Endothelial cell of umbilical vein (primary cell): ENCODE data around the gene FSTL3. TPM values are rescaled to one million over a fixed set of nuclear protein-coding genes. Genes with fewer than 3 reads are reported as not detected.

Experiments
- BruUV-seq: library from RNA; stranded (reverse); fragments of 400-500 nt; replicated peaks from 2 replicates; lab custom pipeline; 2021; lab: Mats Ljungman, UMichigan
- CTCF ChIA-PET: fragments of 300-600, 350-600 bp; sonication (Branson Sonifier 250); formaldehyde crosslinking; loops from one replicate; lab custom pipeline; 2021; ENCODE audit warnings: antibody characterized with exemption, inconsistent platforms; lab: Charles Lee
- POLR2A ChIA-PET: fragments of 300-600, 350-600 bp; sonication (Branson Sonifier 250); formaldehyde crosslinking; loops from one replicate; lab custom pipeline; 2021; ENCODE audit warnings: antibody characterized with exemption, inconsistent platforms; lab: Charles Lee
- DNase-seq: peaks from one replicate; pipeline ENCODE4 v3.0.0-alpha.2; 2011; ENCODE audit warnings: low read depth, low spot score
- FAIRE-seq: peaks from 2 replicates; lab custom pipeline; 2011; peaks lifted over from hg19 to GRCh38; lab: Jason Lieb, UNC
- H2AFZ ChIP-seq: 2 replicates; pipeline ENCODE4 v1.6.0; 2012; ENCODE audit warnings: low read depth, low read length, control low read depth, inconsistent platforms
- H3K27ac ChIP-seq: 2 replicates; pipeline ENCODE4 v1.5.1; 2011; ENCODE audit warnings: low read depth, mild to moderate bottlenecking, control low read depth, low read length, moderate library complexity; ENCODE audit not compliant: insufficient read depth
- H3K27me3 ChIP-seq, 2 experiments: 2 replicates each; pipeline versions ENCODE4 v1.6.0 to v1.6.1; 2011; ENCODE audit warnings: low read length in 2 of 2, mixed read lengths in 1 of 2; ENCODE audit not compliant: control insufficient read depth in 2 of 2, insufficient read depth in 2 of 2
- H3K36me3 ChIP-seq, 2 experiments: 2 replicates in 1 of 2; 3 replicates in 1 of 2; pipeline ENCODE4 v1.5.1; 2011; ENCODE audit warnings: low read length in 2 of 2, mild to moderate bottlenecking in 1 of 2, moderate library complexity in 1 of 2; ENCODE audit not compliant: control insufficient read depth in 2 of 2, insufficient read depth in 2 of 2; ENCODE audit errors: extremely low read depth in 1 of 2
- H3K4me1 ChIP-seq: 3 replicates; pipeline ENCODE4 v1.5.1; 2011; ENCODE audit warnings: mild to moderate bottlenecking, low read length; ENCODE audit not compliant: control insufficient read depth, insufficient read depth; ENCODE audit errors: extremely low read depth
- H3K4me2 ChIP-seq: 2 replicates; pipeline ENCODE4 v1.6.1; 2011; ENCODE audit warnings: low read length, control low read depth, mixed read lengths; ENCODE audit not compliant: insufficient read depth
- H3K4me3 ChIP-seq, 3 experiments: fragments of 200-600 bp in 1 of 3; sonication (generic), shearing (Covaris generic) in 1 of 3; replicated peaks in 1 of 3; 2 replicates each; pipeline ENCODE4 v1.5.1; 2011 to 2016; ENCODE audit warnings: control low read depth in 3 of 3, low read length in 3 of 3, mild to moderate bottlenecking in 2 of 3, inconsistent platforms in 1 of 3, low read depth in 1 of 3, moderate library complexity in 1 of 3; ENCODE audit not compliant: insufficient read depth in 1 of 3
- H3K79me2 ChIP-seq: 2 replicates; pipeline ENCODE4 v1.6.0; 2012; ENCODE audit warnings: low read length, inconsistent platforms; ENCODE audit not compliant: control insufficient read depth, insufficient read depth
- H3K9ac ChIP-seq: replicated peaks from 2 replicates; pipeline ENCODE3; 2011; ENCODE audit warnings: low read length, control low read depth; ENCODE audit not compliant: insufficient read depth; ENCODE audit errors: extremely low read depth
- H3K9me1 ChIP-seq: replicated peaks from 3 replicates; pipeline ENCODE4 v1.6.0; 2011; ENCODE audit warnings: mild to moderate bottlenecking, low read length; ENCODE audit not compliant: control insufficient read depth, insufficient read depth; ENCODE audit errors: extremely low read depth
- H3K9me3 ChIP-seq: replicated peaks from 2 replicates; pipeline ENCODE4 v1.5.1; 2012; ENCODE audit warnings: low read length, inconsistent platforms; ENCODE audit not compliant: control insufficient read depth, insufficient read depth
- H4K20me1 ChIP-seq: replicated peaks from 2 replicates; pipeline ENCODE3; 2011; ENCODE audit warnings: mild to moderate bottlenecking, low read length; ENCODE audit not compliant: control insufficient read depth, insufficient read depth; ENCODE audit errors: extremely low read depth
- EZH2 ChIP-seq: IDR thresholded peaks from 2 replicates; pipeline ENCODE4 v1.6.1; 2012; ENCODE audit warnings: borderline replicate concordance, low read depth, mild to moderate bottlenecking, moderate library complexity, low read length, inconsistent platforms; ENCODE audit not compliant: severe bottlenecking
- FOS ChIP-seq: IDR thresholded peaks from 2 replicates; pipeline ENCODE4 v1.6.1; 2011; ENCODE audit warnings: mild to moderate bottlenecking, low read length, moderate library complexity, borderline replicate concordance; ENCODE audit not compliant: insufficient read depth
- GATA2 ChIP-seq: IDR thresholded peaks from 2 replicates; pipeline ENCODE4 v1.7.0; 2011; ENCODE audit warnings: low read depth, mild to moderate bottlenecking, moderate library complexity, mixed read lengths, low read length; ENCODE audit not compliant: insufficient read length, insufficient read depth
- JUN ChIP-seq: IDR thresholded peaks from 2 replicates; pipeline ENCODE4 v1.6.1; 2011; ENCODE audit warnings: borderline replicate concordance, low read depth; ENCODE audit not compliant: insufficient read length, insufficient read depth
- MYC ChIP-seq: IDR thresholded peaks from one replicate; pipeline ENCODE4 v1.6.1; 2011; ENCODE audit warnings: mild to moderate bottlenecking, low read depth, low read length
- POLR2A ChIP-seq: IDR thresholded peaks from 2 replicates; pipeline ENCODE4 v1.6.1; 2012; ENCODE audit warnings: low read depth, mild to moderate bottlenecking, control low read depth, low read length
- POLR2AphosphoS5 ChIP-seq: IDR thresholded peaks from 2 replicates; pipeline ENCODE4 v1.6.1; 2012; ENCODE audit warnings: low read depth, mild to moderate bottlenecking, control low read depth, low read length, moderate library complexity; ENCODE audit not compliant: insufficient read depth
- dilution Hi-C: fragments of 300-500 bp; cut with MboI; formaldehyde crosslinking; loops from one replicate; pipeline ENCODE4 v1.15.0; 2019; ENCODE audit warnings: low sequenced_read_pairs; ENCODE audit not compliant: extremely low pct_ligation_motif_present
- intact Hi-C: fragments of 100-400 bp; cut with micrococcal nuclease; formaldehyde crosslinking; loops from one replicate; pipeline ENCODE4 v1.10.0; 2022
- polyA plus RNA-seq, 4 experiments: library from polyadenylated mRNA; depleted of rRNA in 3 of 4; stranded (reverse) in 3 of 4; unstranded in 1 of 4; fragments of >200 nt; gene quantifications; 2 replicates each; pipeline versions ENCODE4 v1.2.1 to v1.2.3, GENCODE V29; 2011 to 2012; ENCODE audit warnings: missing spikeins in 1 of 4
- total RNA-seq: library from RNA; stranded (reverse); gene quantifications from 2 replicates; pipeline ENCODE4 v1.2.3, GENCODE V29; 2021
- TF ChIP-seq, protein P1 (sequence below): IDR thresholded peaks from 2 replicates; pipeline ENCODE4 v1.6.1; 2011; ENCODE audit not compliant: insufficient read depth, insufficient read length
- TF ChIP-seq, protein P2 (sequence below), 2 donors: IDR thresholded peaks; 1 replicate in 1 of 2; 2 replicates in 1 of 2; pipeline ENCODE4 v1.5.1; 2011; ENCODE audit warnings: low read length in 2 of 2, mild to moderate bottlenecking in 2 of 2, moderate library complexity in 2 of 2, control low read depth in 1 of 2, inconsistent platforms in 1 of 2, low read depth in 1 of 2; ENCODE audit not compliant: insufficient read depth in 1 of 2; ENCODE audit errors: extremely low read depth in 1 of 2

Gene FSTL3
- total and polyA plus RNA-seq, 2 donors (not counting 3 experiments of a cell fraction or from before 2014, with no cell fraction given), result 19.9 to 45.2 TPM

DNA sequence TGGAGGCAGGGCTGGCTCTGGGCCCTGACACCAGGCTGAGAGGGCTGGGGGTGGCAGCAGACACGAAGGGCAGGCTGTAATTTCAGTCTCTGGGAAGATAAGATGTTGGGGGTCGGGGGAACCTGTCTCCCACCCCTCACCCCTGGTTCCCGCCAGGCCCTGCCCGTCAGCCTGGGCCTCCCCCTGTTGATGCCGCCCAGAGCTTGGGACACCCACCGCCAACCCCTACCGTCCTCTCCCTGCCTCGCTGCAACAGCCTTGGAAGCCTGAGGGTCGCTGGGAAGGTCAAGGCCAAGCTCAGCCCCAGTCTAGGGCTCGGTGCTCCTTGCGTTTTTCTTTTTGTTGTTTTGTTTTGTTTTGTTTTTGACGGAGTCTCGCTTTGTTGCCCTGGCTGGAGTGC is 47.1 kb downstream of the FSTL3 start:
- H3K4me1 ChIP-seq, result peaks cover 5% of the 10 kb centered on the region
- BruUV-seq, result no TSS peak
- H3K9ac ChIP-seq, result no peak overlapping the region
- POLR2A ChIA-PET, result interaction anchor here (0.7 kb wide), 1 partner anchor 91 kb away, joined by 7 read pairs; no protein-coding TSS in a partner anchor
- H3K9me1 ChIP-seq, result no peaks in the 10 kb centered on the region
- no peaks in the 10 kb centered on the region for H3K79me2 ChIP-seq
- intact Hi-C loops, result no loop called here
- FAIRE-seq (no peak), DNase-seq (no peak)
- CTCF ChIA-PET, result interaction anchor here (0.8 to 1.2 kb wide), 2 partner anchors 11 to 16 kb away, joined by 3 to 8 read pairs; no protein-coding TSS in a partner anchor
- dilution Hi-C loops, result no loop called here
- no peaks in the 10 kb centered on the region for H3K36me3 ChIP-seq
- no peak overlapping the region for H3K4me3 ChIP-seq
- H3K9me3 ChIP-seq, result no peaks in the 10 kb centered on the region
- no peaks in the 10 kb centered on the region for H4K20me1 ChIP-seq
- H3K27ac ChIP-seq, result no peak overlapping the region
- no peak for TF ChIP-seq POLR2AphosphoS5
- no peak for TF ChIP-seq GATA2
- no peak for TF ChIP-seq EZH2
- TF ChIP-seq JUN, result no peak
- TF ChIP-seq, protein P1, sequence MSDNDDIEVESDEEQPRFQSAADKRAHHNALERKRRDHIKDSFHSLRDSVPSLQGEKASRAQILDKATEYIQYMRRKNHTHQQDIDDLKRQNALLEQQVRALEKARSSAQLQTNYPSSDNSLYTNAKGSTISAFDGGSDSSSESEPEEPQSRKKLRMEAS, result no peak
- H2AFZ ChIP-seq, result no peak overlapping the region
- H3K4me2 ChIP-seq, result no peak overlapping the region
- H3K27me3 ChIP-seq, result no peaks in the 10 kb centered on the region

DNA sequence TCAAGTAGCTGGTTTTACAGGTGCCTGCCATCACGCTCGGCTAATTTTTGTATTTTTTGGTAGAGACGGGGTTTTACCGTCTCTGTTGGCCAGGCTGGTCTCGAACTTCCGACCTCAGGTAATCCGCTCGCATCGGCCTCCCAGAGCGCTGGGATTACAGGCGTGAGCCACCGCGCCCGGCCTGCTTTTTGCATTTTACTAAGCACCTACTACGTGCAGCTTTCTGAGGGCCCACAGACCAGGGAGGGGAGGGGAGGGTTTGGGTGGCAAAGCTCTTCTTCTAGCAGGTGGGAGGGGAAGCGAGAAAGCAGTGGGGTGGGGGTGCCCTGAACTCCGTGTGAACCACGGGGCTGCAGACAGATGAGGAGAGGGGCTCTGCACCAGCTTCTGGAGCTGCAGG is 47.5 kb downstream of the FSTL3 start:
- intact Hi-C loops (no loop called here), dilution Hi-C loops (no loop called here)
- TF ChIP-seq GATA2 (no peak), JUN (no peak), POLR2AphosphoS5 (no peak), FOS (no peak), EZH2 (no peak), POLR2A (no peak), MYC (no peak)
- TF ChIP-seq, protein P2, sequence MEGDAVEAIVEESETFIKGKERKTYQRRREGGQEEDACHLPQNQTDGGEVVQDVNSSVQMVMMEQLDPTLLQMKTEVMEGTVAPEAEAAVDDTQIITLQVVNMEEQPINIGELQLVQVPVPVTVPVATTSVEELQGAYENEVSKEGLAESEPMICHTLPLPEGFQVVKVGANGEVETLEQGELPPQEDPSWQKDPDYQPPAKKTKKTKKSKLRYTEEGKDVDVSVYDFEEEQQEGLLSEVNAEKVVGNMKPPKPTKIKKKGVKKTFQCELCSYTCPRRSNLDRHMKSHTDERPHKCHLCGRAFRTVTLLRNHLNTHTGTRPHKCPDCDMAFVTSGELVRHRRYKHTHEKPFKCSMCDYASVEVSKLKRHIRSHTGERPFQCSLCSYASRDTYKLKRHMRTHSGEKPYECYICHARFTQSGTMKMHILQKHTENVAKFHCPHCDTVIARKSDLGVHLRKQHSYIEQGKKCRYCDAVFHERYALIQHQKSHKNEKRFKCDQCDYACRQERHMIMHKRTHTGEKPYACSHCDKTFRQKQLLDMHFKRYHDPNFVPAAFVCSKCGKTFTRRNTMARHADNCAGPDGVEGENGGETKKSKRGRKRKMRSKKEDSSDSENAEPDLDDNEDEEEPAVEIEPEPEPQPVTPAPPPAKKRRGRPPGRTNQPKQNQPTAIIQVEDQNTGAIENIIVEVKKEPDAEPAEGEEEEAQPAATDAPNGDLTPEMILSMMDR (IDR thresholded peaks at IDR 0.05; ENCODE audit: extremely low read depth in 1 of 2, insufficient read depth in 1 of 2, low read depth in 1 of 2, low read length in 2 of 2), result no peak
- TF ChIP-seq, protein P1, result no peak
- FAIRE-seq, result no peak
- no peaks in the 10 kb centered on the region for H3K79me2 ChIP-seq
- no peak overlapping the region for H3K9ac ChIP-seq
- no peak overlapping the region for H3K4me3 ChIP-seq
- H3K27me3 ChIP-seq, result no peaks in the 10 kb centered on the region
- H3K36me3 ChIP-seq, result no peaks in the 10 kb centered on the region
- DNase-seq, result no peak
- H2AFZ ChIP-seq, result no peak overlapping the region
- H3K9me3 ChIP-seq, result no peaks in the 10 kb centered on the region
- CTCF ChIA-PET, result interaction anchor here (0.8 to 1.2 kb wide), 2 partner anchors 10 to 16 kb away, joined by 3 to 8 read pairs; no protein-coding TSS in a partner anchor
- BruUV-seq, result no TSS peak
- no peaks in the 10 kb centered on the region for H4K20me1 ChIP-seq
- no peak overlapping the region for H3K27ac ChIP-seq
- no peaks in the 10 kb centered on the region for H3K9me1 ChIP-seq
- H3K4me1 ChIP-seq, result peaks cover 8% of the 10 kb centered on the region
- H3K4me2 ChIP-seq, result no peak overlapping the region
- POLR2A ChIA-PET, result interaction anchor here (0.7 kb wide), 1 partner anchor 91 kb away, joined by 7 read pairs; no protein-coding TSS in a partner anchor
